HG03135 (cell line): ENCODE measurements around the gene SPRY4.
"Not testable (repeated sequence)": the region's sequence is repeated elsewhere in the genome, so short reads cannot be mapped to it uniquely, and the experiment has no call there.

Source experiments
- ATAC-seq: cut with Tn5 transposase; IDR thresholded peaks from one replicate; pipeline ENCODE4 v1.9.1; 2021; ENCODE audit warnings: mild to moderate bottlenecking, moderate library complexity; ENCODE audit not compliant: unreplicated experiment

SPRY4 gene

DNA sequence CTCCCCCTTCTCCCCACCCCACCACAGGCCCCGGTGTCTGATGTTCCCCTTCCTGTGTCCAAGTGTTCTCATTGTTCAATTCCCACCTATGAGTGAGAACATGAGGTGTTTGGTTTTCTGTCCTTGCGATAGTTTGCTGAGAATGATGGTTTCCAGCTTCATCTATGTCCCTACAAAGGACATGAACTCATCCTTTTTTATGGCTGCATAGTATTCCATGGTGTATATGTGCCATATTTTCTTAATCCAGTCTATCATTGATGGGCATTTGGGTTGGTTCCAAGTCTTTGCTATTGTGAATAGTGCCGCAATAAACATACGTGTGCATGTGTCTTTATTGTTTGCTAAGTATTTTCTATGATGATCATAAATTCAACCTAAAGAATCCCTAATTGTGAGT, 60.7 kb downstream of the SPRY4 start:
- not testable (repeated sequence) for ATAC-seq

DNA sequence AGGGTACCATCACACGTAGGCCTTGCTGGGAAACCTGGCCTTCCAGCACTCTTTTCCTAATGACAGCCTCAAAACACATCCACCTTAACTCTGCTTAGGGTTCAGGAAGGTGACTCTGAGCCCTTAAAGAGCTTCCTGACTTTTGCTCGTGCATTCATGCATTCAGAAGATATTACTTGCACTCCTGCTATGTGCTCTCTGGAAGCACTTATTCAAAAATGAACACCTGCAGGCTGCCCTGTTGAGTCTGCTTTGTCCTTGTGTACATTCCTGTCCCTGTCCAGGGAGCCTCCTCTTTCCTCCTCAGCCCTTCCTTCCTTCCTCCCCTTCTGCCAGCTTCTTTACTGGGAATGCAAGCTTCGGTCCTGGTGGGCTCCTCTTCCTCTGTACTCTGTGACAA, 61.5 kb downstream of the SPRY4 start:
- ATAC-seq, result no peak

DNA sequence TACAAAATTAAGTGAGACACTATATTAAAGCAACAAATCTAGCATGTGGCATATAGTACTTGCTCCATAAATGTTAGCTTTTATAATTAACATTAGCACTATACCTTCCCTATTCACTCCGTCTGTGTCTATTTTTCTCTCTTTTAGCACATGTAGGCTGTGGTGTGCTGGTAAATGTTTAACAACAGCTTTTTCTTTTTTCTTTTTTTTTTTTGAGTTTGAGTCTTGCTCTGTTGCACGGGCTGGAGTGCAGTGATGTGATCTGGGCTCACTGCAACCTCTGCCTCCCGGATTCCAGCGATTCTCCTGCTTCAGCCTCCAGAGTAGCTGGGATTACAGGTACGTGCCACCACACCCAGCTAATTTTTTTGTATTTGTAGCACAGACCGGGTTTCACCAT, 62.1 kb downstream of the SPRY4 start:
- no peak for ATAC-seq
